HG03097 (cell line): ENCODE data around the gene PRICKLE2.

Source experiments
- ATAC-seq: cut with Tn5 transposase; IDR thresholded peaks from one replicate; pipeline ENCODE4 v1.9.1; 2021; ENCODE audit not compliant: unreplicated experiment, low FRiP score

PRICKLE2 gene

GRCh38 chr3:64163019-64163754, 62.1 kb downstream of the PRICKLE2 start:
- ATAC-seq: no peak

GRCh38 chr3:64161481-64161952, 63.7 kb downstream of the PRICKLE2 start:
- no peak for ATAC-seq

GRCh38 chr3:64160000-64160695, 65.1 kb downstream of the PRICKLE2 start:
- ATAC-seq: no peak

DNA sequence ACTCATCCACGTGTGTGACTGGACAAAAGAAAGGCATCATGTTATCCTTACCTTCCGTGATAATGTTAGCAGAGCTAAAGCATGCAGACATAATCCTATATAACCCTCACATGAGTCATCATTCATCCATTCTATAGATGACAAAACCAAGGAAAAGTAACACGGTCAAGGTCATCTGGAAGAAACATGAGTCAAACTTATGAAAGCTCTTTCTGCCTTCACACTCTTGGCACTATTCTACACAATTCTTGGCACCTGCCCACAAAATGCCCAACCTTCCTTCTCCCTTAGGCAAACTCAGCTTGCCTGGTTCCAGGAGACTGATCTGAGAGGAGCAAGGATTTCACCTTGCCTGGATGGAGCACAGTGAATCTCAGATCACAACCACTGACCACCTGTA, 66.9 kb downstream of the PRICKLE2 start:
- ATAC-seq: no peak

- ATAC-seq: no peak
Measured at GRCh38 chr3:64157150-64158035, 67.9 kb downstream of the PRICKLE2 start.

DNA sequence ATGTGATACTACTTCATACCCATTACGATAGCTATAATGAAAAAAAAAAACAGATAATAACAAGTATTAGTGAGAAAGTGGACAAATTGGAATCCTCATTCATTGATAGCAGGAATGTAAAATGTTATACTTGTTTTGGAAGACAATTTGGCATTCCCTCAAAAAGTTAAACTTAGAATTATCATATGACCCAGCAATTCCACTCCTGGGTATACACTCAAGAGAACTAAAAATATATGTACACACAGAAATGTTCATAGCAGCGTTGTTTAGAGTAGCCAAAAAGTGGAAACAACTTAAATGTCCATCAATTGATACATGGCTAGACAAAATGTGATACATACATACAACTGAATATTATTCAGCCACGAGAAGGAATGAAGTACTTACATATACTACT, 69.9 kb downstream of the PRICKLE2 start:
- no peak for ATAC-seq

DNA sequence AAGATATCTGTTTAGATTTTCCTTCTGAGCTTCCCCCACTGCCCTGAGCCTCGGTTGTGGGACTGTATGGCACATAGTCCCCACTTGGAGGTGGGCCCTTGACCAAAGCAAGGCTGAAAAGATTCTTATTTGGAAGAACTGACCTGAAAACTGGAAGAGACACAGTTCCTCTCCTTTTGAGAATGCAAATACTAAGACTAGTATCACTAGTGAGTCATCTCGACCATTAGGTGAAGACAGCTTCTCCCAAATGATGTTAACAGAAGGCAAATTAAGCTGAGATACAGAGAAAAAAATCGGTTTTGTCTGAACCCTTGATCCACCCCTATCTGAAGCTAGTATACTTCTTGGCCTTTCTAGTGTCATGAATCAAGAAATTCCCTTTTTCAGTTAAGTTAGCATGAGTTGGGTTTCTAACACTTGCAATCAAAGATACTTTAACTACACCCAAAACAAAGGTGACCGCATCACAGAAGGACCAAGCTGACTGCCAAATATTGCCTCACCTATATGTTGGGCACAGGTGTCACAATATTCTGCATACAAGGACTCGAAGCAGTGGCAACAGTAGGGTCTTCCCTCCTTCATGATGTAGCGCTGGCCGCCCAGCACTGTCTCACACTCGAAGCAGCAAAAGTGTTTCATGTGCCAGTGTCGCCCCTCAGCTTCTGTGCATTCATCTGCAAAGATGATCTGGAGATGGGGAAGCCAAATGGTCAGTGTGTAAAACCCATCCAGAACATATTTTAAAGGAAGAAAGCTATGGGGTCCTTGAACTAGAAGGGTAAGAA, 72.4 kb downstream of the PRICKLE2 start:
- no peak for ATAC-seq

DNA sequence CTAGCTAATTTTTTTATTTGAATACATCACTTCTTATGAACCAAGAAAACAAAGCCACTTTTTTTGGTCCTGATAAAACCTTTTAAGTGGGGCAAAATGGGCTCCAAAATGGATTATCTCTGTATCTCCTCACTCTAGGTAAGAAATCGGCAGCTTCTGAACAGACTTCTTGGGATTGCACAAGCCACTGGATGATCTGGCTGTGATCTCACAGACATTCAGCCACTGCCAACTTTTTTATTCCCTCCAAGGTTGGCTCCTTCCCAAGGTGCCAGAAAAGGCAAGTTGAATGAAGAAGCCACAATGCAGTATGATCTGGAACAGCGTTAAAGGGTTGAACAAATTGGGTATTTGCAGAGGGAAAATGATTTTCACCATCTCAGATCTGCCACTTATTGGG, 73.2 kb downstream of the PRICKLE2 start:
- no peak for ATAC-seq

DNA sequence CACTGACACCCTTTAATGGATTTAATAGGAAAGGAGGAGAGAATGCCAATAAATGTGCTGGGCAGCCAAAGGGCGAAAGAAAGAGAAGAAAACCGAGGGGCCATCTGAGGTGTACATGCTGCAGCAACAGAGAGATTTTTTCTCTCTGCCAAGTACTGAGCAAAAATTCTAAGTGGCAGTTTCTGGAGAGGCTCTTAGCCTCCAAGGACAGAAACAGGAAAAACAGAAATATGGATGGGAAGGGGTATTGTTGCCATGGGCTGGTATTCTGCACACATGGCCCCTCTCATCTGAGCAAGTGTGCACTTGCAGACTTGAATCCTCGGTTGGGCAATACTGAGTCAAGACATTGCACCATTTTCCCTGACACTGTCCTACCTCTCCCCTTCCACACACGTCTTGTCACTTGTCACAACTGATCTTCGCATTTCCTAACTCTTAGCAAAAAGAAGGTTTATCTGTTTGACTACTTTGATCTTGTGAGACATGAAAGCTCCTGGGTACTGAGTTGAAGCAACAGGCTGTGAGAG, 73.9 kb downstream of the PRICKLE2 start:
- no peak for ATAC-seq

DNA sequence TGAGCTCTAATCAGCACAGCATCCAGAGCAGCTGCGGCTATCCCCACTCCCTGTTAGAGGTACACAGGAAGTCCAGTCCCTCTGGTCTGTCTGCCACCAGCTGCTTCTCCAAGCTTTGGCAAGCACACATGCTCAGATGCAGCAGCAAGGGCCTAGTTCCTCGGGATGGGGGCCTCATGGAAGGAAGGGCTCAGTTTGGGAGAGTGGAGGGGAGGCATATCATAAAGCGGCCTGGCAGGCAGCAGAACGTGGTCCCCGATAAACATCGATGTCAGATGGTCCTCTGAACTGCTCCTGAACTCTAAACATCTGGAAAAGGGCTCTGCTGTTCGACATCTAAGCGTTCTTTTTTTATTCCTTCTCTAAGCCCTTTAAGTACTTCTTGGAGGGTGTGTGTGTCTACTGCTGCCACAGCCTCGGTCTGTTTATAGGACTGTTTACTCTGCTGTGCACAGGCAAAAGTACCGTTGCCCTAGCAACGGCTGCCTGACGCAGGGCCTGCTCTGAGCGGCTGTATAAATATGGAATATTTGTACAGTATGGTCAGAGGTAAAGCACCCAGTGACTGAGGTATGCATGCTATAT, 74.6 kb downstream of the PRICKLE2 start:
- no peak for ATAC-seq

- no peak for ATAC-seq
Measured at GRCh38 chr3:64149886-64150285, 75.4 kb downstream of the PRICKLE2 start.

- ATAC-seq: no peak
Measured at GRCh38 chr3:64148955-64149653, 76.2 kb downstream of the PRICKLE2 start.

DNA sequence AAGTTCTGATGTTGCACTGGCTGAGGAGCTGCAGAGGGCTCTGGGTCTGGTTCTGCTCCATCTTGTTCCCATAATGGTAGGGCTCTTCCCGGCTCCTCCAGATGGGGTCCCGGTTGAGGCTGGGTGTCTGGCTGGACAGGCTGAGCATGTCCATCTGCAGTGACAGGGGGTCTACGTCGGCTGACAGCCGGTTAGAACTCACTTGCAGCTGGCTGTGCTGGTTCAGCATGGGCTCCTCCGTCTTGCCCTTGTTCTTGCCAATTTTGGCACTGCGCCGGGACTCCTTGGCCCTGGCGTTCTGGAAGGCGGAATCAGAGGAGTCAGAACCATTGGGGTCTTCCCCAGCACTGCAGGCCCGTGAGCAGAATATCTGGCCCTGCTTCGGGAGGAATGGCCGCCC, 78.1 kb downstream of the PRICKLE2 start:
- ATAC-seq: no peak

DNA sequence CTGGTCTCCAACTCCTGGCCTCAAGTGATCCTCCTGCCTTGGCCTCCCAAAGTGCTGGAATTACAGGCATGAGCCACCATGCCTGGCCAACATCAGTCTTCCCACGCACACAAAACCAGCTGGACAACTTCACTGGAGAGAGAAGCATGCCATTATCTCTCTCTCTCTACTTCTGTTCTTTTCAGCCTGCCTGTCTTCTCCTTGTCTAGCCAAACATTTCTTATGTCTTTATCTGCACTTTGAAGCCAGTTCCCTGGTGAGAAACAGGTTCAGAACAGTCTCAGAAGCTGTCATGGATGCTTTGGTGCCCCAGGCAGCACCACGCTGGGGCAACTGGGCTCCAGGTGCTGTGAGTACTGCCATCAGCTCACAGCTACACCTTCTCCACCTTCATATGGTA, 79.8 kb downstream of the PRICKLE2 start:
- no peak for ATAC-seq

DNA sequence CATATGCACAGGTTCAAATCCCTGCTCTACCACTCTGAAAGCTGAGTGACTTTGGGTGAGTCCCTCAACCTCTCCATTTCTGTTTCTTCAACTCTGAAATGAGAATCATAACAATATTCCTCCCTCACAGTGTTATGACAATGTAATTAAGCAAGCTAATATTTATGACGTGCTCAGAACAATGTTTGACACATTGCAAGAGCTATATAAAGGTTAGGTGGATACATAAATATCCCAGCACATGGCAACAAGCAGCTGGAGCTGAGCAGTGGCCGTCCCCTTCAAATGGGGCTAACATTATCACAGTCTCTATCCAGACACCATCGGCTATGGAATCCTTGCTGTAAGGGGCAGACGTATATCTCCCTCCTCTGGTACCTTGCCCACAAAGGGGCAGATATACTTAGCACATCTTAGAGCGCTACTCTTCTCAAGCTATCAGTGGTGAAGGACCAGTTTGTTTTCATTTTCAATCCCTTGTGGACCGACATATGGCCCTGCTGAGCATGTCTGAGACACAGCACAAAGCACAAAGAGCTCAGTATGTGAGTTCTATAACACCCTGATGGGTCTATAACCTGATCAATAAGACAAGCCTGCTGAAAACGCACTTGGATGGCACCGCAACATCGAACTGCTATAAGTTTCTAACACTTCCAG, 80.9 kb downstream of the PRICKLE2 start:
- no peak for ATAC-seq

DNA sequence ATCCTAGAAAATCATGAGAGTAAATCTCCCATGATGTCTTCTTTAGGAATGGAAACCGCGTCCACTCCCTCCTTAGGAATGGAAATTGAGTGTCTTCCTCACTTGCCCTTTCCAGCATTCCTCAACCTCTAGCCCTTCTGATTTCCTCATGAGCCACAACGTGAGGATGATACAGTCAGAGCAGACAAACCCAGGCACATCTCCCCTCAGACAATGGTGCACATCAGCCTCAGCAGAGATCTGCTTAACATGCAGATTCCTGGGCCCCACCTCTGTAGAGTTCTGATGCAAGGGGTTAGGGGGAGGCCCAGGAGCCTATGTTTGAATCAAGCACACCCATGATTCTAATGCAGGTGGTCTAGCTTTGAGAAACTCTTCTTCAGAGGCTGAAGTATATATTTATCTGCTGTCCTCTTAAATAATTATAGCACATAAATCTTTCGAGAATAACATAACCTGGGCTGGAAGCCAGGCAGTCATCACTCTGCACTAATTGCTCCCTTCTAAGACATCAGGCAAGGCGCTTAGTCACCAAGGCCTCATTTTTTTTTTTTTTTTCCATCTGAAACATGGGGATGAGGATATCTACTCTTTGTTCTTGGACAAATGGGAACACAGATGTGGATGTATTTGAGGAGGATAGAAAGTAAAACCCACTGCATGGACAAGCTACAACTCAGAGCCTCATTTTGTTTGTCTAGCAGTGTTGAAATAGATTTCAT, 81.7 kb downstream of the PRICKLE2 start:
- ATAC-seq: no peak

DNA sequence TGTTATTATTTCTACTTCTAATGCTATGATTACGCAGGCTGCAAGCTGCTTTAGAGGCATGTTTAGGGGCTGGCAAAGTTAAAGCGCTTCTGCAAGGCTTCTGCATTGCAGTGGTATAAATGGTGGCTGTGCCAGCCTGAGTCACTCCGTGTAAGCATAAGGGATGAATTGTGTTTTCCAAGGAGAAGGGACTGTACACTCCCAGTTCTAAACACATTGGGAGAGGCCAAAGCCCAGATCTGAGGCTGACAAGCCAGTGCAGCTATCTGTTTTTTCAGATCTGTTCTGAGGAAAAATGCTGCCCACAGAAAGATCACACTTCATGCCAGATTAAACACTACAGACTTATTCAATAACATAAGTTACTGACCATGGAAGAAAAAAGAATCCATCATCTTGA, 83.8 kb downstream of the PRICKLE2 start:
- ATAC-seq: no peak

GRCh38 chr3:64140651-64141050, 84.6 kb downstream of the PRICKLE2 start:
- ATAC-seq: no peak
